ENCODE results near the gene TENM4.

DNA sequence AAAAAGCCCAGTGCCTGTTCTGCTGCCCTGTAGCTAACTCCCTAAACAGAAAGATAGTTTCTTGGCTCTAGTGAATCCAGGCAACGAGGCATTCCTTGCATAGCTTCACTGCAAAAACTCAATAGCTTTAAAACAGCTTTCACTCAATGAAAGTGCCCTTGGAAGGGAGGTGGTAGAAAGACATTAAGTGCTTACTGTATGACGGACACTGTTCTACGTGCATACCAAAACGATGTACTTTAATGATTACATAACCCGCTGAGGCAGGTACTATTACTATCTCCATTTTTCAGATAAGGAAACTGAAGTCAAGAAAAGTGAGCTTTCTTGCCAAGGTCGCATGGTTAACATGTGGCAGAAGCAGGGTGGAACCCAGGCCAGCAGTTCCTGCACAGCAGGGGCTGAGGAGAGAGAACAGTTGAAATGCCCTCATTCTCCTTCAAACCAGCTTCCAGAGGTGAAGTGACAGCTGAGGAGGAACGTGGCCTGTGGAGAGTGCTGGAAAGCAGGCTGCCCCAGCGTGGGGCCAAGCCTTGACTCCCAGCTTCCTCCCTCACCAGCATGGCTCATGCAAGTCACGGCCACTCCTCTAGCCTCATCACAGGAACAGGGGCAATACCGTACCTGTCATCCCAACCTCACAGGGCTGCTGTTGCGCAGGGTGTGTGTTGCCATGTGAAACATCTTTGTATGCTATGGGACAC is 638.6 kb downstream of the TENM4 start:
- TF ChIP-seq CEBPB (IDR thresholded peaks at IDR 0.05; ENCODE audit: borderline replicate concordance in 1 of 2, low read depth in 2 of 2, low read length in 2 of 2) = no peak
- no peak for TF ChIP-seq BRCA1 (IDR thresholded peaks at IDR 0.05; ENCODE audit: low read depth, low read length)
- TF ChIP-seq POLR2AphosphoS5 (IDR thresholded peaks at IDR 0.05; ENCODE audit: low read length) = no peak
- no peak for TF ChIP-seq STAT3 (IDR thresholded peaks at IDR 0.05; ENCODE audit: low read depth, low read length)
- TF ChIP-seq, protein P1, sequence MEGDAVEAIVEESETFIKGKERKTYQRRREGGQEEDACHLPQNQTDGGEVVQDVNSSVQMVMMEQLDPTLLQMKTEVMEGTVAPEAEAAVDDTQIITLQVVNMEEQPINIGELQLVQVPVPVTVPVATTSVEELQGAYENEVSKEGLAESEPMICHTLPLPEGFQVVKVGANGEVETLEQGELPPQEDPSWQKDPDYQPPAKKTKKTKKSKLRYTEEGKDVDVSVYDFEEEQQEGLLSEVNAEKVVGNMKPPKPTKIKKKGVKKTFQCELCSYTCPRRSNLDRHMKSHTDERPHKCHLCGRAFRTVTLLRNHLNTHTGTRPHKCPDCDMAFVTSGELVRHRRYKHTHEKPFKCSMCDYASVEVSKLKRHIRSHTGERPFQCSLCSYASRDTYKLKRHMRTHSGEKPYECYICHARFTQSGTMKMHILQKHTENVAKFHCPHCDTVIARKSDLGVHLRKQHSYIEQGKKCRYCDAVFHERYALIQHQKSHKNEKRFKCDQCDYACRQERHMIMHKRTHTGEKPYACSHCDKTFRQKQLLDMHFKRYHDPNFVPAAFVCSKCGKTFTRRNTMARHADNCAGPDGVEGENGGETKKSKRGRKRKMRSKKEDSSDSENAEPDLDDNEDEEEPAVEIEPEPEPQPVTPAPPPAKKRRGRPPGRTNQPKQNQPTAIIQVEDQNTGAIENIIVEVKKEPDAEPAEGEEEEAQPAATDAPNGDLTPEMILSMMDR (IDR thresholded peaks at IDR 0.05 in 2 of 3, conservative IDR thresholded peaks at IDR 0.05 in 1 of 3; ENCODE audit: control insufficient read depth in 2 of 3, extremely low read depth in 1 of 3, insufficient read depth in 1 of 3, low read depth in 3 of 3, low read length in 3 of 3) = no peak
- TF ChIP-seq POLR2AphosphoS2 (IDR thresholded peaks at IDR 0.05; ENCODE audit: low read depth, low read length) = no peak
- TF ChIP-seq POLR2A (IDR thresholded peaks at IDR 0.05; ENCODE audit: low read depth, low read length) = no peak
